Fibroblast of villous mesenchyme (primary cell): ENCODE data around the gene GLYATL1. TPM values are rescaled to one million over a fixed set of nuclear protein-coding genes. Genes with fewer than 3 reads are reported as not detected.

ENCODE experiments used
- total RNA-seq: library from RNA; depleted of rRNA; stranded (reverse); fragments of >200 nt; gene quantifications from 2 replicates; pipeline ENCODE4 v1.2.3, GENCODE V29; 2012

Gene GLYATL1
- total RNA-seq, 1 donor: not detected

Other genes with a start within 250 kb of the GLYATL1 start
- not detected in 2 replicates for gene GLYAT, start 207.5 kb upstream of the GLYATL1 start, total RNA-seq
- gene GLYATL2, start 94.8 kb upstream of the GLYATL1 start, total RNA-seq: 0.97 and 2.2 TPM in 2 replicates
- not detected in 2 replicates for gene GLYATL1B, start 146.8 kb downstream of the GLYATL1 start, total RNA-seq
- gene FAM111B, start 167.7 kb downstream of the GLYATL1 start, total RNA-seq: 12.1 and 12.2 TPM in 2 replicates
- gene FAM111A, start 203.4 kb downstream of the GLYATL1 start, total RNA-seq: 37.0 and 60.0 TPM in 2 replicates
- gene DTX4, start 232.6 kb downstream of the GLYATL1 start, total RNA-seq: 2.3 and 4.7 TPM in 2 replicates